Panc1 (cell line): ENCODE results near the gene SMG1.

Experiments
- CTCF ChIP-seq: fragments of 450-650 bp; IDR thresholded peaks from 2 replicates; pipeline ENCODE4 v1.5.1; 2017; ENCODE audit warnings: mild to moderate bottlenecking
- REST ChIP-seq, 2 experiments: IDR thresholded peaks; 2 replicates each; pipeline ENCODE4 v1.6.1; 2011 to 2012; ENCODE audit warnings: low read depth in 2 of 2, control low read depth in 1 of 2, low read length in 1 of 2, mild to moderate bottlenecking in 1 of 2, moderate library complexity in 1 of 2; ENCODE audit not compliant: insufficient read depth in 1 of 2

GRCh38 chr16:18953547-18953946 lies 27.3 kb upstream of the SMG1 start:
- TF ChIP-seq CTCF (no peak), REST (IDR thresholded peaks at IDR 0.05; ENCODE audit: insufficient read depth in 1 of 2, low read depth in 2 of 2, low read length in 1 of 2) (no peak)
